ENCODE measurements around the gene ADGRG1.

DNA sequence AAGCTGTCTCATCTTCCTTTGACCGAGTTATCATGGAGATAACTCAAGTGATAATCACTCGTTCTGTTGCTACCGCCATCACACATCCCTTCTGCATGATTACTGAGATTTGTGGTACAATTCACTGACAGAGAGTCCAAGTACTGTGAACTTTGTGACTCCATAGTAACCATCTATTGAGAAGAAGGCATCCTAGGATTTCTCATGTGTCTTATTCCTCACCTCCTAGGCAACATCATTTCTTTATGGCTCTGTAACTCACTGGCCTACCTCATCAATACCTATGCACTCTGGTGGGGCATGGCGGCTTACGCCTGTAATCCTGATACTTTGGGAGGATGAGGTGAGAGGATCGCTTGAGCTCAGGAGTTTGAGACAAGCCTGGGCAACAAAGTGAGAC is 85.6 kb downstream of the ADGRG1 start:
- TF ChIP-seq, protein P1, sequence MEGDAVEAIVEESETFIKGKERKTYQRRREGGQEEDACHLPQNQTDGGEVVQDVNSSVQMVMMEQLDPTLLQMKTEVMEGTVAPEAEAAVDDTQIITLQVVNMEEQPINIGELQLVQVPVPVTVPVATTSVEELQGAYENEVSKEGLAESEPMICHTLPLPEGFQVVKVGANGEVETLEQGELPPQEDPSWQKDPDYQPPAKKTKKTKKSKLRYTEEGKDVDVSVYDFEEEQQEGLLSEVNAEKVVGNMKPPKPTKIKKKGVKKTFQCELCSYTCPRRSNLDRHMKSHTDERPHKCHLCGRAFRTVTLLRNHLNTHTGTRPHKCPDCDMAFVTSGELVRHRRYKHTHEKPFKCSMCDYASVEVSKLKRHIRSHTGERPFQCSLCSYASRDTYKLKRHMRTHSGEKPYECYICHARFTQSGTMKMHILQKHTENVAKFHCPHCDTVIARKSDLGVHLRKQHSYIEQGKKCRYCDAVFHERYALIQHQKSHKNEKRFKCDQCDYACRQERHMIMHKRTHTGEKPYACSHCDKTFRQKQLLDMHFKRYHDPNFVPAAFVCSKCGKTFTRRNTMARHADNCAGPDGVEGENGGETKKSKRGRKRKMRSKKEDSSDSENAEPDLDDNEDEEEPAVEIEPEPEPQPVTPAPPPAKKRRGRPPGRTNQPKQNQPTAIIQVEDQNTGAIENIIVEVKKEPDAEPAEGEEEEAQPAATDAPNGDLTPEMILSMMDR (IDR thresholded peaks at IDR 0.05), result no peak
- no peak for TF ChIP-seq POLR2A (IDR thresholded peaks at IDR 0.05)

All from uterus (tissue), 2 donors.